ENCODE data around the gene EML5. TPM values are rescaled to one million over a fixed set of nuclear protein-coding genes. Genes with fewer than 3 reads are reported as not detected.

The EML5 gene
- total and polyA plus RNA-seq, 12 donors = 1.8 to 17.3 (median 6.3) TPM

GRCh38 chr14:88639221-88639620, 153.5 kb downstream of the EML5 start:
- no peak overlapping the region for H3K27ac ChIP-seq
- no peaks in the 10 kb centered on the region for H3K36me3 ChIP-seq (replicated peaks in 1 of 2)
- no peak for DNase-seq
- H3K9me3 ChIP-seq (replicated peaks in 1 of 3) = peaks cover 0 to 8% (median 0%) of the 10 kb centered on the region in 3 donors
- H3K4me3 ChIP-seq = no peak overlapping the region
- intact Hi-C loops (cut with DNase I) = no loop called here
- no peaks in the 10 kb centered on the region for H3K27me3 ChIP-seq
- TF ChIP-seq POLR2A (IDR thresholded peaks at IDR 0.05) (no peak), CTCF (IDR thresholded peaks at IDR 0.05) (no peak)
- no peaks in the 10 kb centered on the region for H3K4me1 ChIP-seq (replicated peaks in 1 of 2)
- WGBS, 4 donors = 83 to 88% (median 87%) methylated on average over 1 of the region's 1 CpG

GRCh38 chr14:88632512-88632911, 160.2 kb downstream of the EML5 start:
- H3K27me3 ChIP-seq = no peaks in the 10 kb centered on the region
- no peak overlapping the region for H3K27ac ChIP-seq
- WGBS, 4 donors = 76 to 88% (median 86%) methylated on average over 2 of the region's 2 CpGs
- intact Hi-C loops (cut with DNase I) = no loop called here
- no peak overlapping the region for H3K4me3 ChIP-seq
- H3K9me3 ChIP-seq (replicated peaks in 1 of 3) = no peaks in the 10 kb centered on the region
- no peak for DNase-seq
- TF ChIP-seq CTCF (IDR thresholded peaks at IDR 0.05) = no peak
- no peak for TF ChIP-seq POLR2A (IDR thresholded peaks at IDR 0.05)
- no peaks in the 10 kb centered on the region for H3K36me3 ChIP-seq (replicated peaks in 1 of 2)
- peaks cover 0 to 4% of the 10 kb centered on the region in 2 donors for H3K4me1 ChIP-seq (replicated peaks in 1 of 2)

GRCh38 chr14:88631091-88631490, 161.7 kb downstream of the EML5 start:
- no peak overlapping the region for H3K4me3 ChIP-seq
- H3K36me3 ChIP-seq (replicated peaks in 1 of 2) = no peaks in the 10 kb centered on the region
- no peaks in the 10 kb centered on the region for H3K9me3 ChIP-seq (replicated peaks in 1 of 3)
- TF ChIP-seq POLR2A (IDR thresholded peaks at IDR 0.05) = no peak
- TF ChIP-seq CTCF (IDR thresholded peaks at IDR 0.05) = no peak
- DNase-seq = no peak
- intact Hi-C loops (cut with DNase I) = no loop called here
- H3K27me3 ChIP-seq = no peaks in the 10 kb centered on the region
- no peak overlapping the region for H3K27ac ChIP-seq
- WGBS, 4 donors = 57 to 79% (median 68%) methylated on average over 3 of the region's 3 CpGs
- H3K4me1 ChIP-seq (replicated peaks in 1 of 2) = peaks cover 0 to 4% of the 10 kb centered on the region in 2 donors

- peak in 4 of 7 donors; percentile 8 to 31 (median 26) for DNase-seq
- intact Hi-C loops (cut with DNase I) = no loop called here
- TF ChIP-seq CTCF (IDR thresholded peaks at IDR 0.05) (no peak), POLR2A (IDR thresholded peaks at IDR 0.05) (peak in 1 of 2 donors; percentile 17)
- H3K27me3 ChIP-seq = no peaks in the 10 kb centered on the region
- no peak overlapping the region for H3K4me3 ChIP-seq
- H3K36me3 ChIP-seq (replicated peaks in 1 of 2) = no peaks in the 10 kb centered on the region
- H3K9me3 ChIP-seq (replicated peaks in 1 of 3) = no peaks in the 10 kb centered on the region
- 38 to 47% (median 44%) methylated on average over 6 of the region's 6 CpGs for WGBS, 4 donors
- H3K4me1 ChIP-seq (replicated peaks in 1 of 2) = peaks cover 0 to 4% of the 10 kb centered on the region in 2 donors
- peak overlapping the region in 1 of 5 donors; percentile 19 for H3K27ac ChIP-seq
Measured at GRCh38 chr14:88630565-88630964, 162.2 kb downstream of the EML5 start.
